Suprapubic skin (tissue), 4 donors: ENCODE results near the gene TMSB4Y. TPM values are rescaled to one million over a fixed set of nuclear protein-coding genes. Genes with fewer than 3 reads are reported as not detected.

Experiments used
- DNase-seq, 2 donors: peaks; one replicate each; pipeline ENCODE4 v3.0.0-alpha.2; 2019; ENCODE audit warnings: low spot score in 2 of 2
- H3K27ac ChIP-seq: fragments of 200-600 bp; sonication (generic); one replicate; pipeline ENCODE4 v1.5.1; 2019
- H3K27me3 ChIP-seq: fragments of 200-600 bp; sonication (generic); one replicate; pipeline ENCODE4 v1.5.1; 2019
- H3K36me3 ChIP-seq: fragments of 200-600 bp; sonication (generic); one replicate; pipeline ENCODE4 v1.5.1; 2019
- H3K4me1 ChIP-seq: fragments of 200-600 bp; sonication (generic); one replicate; pipeline ENCODE4 v1.5.1; 2019
- H3K4me3 ChIP-seq: fragments of 200-600 bp; sonication (generic); one replicate; pipeline ENCODE4 v1.5.1; 2019; ENCODE audit warnings: mild to moderate bottlenecking
- H3K9me3 ChIP-seq: fragments of 200-600 bp; sonication (generic); one replicate; pipeline ENCODE4 v1.5.1; 2019
- EP300 ChIP-seq: sonication (generic); formaldehyde crosslinking; IDR thresholded peaks from one replicate; pipeline ENCODE4 v1.6.1; 2017; ENCODE audit warnings: antibody characterized with exemption
- POLR2A ChIP-seq, 2 donors: fragments of 450-650 bp; IDR thresholded peaks; one replicate each; pipeline ENCODE4 v1.6.1; 2017; ENCODE audit warnings: antibody characterized with exemption in 2 of 2, mild to moderate bottlenecking in 2 of 2, moderate library complexity in 2 of 2
- POLR2AphosphoS5 ChIP-seq, 3 donors: sonication (generic); formaldehyde crosslinking; IDR thresholded peaks; one replicate each; pipeline ENCODE4 v1.6.1; 2017; ENCODE audit warnings: antibody characterized with exemption in 3 of 3
- WGBS: methylation state at CpG from one replicate; pipeline ENCODE4 v1.1.5; 2018; 5-methylcytosine and 5-hydroxymethylcytosine counted together
- total RNA-seq, 4 donors: library from RNA; depleted of rRNA; stranded (reverse); fragments of >200 nt; gene quantifications; one replicate each; pipeline ENCODE4 v1.1.0, GENCODE V29; 2016
- TF ChIP-seq, protein P1 (sequence below), 2 donors: fragments of 200-600 bp in 1 of 2; fragments of 450-650 bp in 1 of 2; sonication (generic) in 1 of 2; IDR thresholded peaks; one replicate each; pipeline ENCODE4 v1.5.1; 2016 to 2019; ENCODE audit warnings: antibody characterized with exemption in 2 of 2, mild to moderate bottlenecking in 1 of 2, moderate library complexity in 1 of 2

TMSB4Y gene
- total RNA-seq, 4 donors from 2014 or later = 0.86 to 1.7 TPM; not detected in 2

DNA sequence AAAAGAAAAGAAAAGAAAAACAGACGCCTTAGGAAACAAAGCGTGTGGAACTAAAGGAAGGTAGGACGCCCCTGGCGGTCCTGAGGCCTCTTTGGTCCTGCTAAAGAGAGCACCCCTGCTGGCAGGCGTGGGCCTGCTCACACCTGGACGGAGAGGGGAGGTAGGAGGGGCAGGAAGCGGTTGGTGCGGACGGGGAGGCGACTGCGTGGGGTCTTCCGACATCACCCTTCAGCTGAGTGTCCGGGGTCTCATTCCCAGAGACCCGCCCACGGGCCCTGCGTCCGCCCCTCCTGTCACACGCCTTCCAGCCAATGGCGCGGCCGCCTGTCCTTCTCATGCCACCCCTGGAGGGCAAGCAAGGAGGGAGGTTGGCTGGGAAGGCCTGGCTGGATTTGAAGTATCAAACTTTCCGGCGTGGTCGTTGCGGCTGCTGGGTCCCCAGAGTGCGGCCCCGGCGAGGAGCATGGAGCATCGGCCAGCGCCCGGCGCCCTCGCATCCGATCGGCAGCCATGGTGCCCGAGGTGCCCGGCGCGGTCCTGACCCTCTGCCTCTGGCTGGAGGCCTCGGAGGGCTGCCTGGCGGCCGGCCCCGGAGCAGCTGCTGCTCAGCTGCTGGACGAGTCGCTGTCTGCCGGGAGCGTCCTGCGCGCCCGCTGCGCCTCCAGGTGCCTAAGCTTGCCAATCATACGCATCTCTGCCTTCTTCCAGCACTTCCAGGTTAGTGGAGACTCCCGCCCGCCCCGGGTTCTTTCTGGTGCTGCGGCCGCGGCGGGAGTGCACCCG is 47.8 kb downstream of the TMSB4Y start:
- no peaks in the 10 kb centered on the region for H3K27me3 ChIP-seq
- no CpG with 5 or more reads among the region's 60 CpGs for WGBS
- no peaks in the 10 kb centered on the region for H3K9me3 ChIP-seq
- no peak for DNase-seq
- no peak for TF ChIP-seq POLR2A (IDR thresholded peaks at IDR 0.05)
- H3K36me3 ChIP-seq = no peaks in the 10 kb centered on the region
- no peak overlapping the region for H3K27ac ChIP-seq
- H3K4me3 ChIP-seq = peak overlapping the region; percentile 56
- peaks cover 12% of the 10 kb centered on the region for H3K4me1 ChIP-seq

- Histone ChIP-seq H3K36me3 (no peaks in the 10 kb centered on the region), H3K9me3 (no peaks in the 10 kb centered on the region), H3K27ac (no peak overlapping the region), H3K4me3 (no peak overlapping the region), H3K27me3 (no peaks in the 10 kb centered on the region), H3K4me1 (peaks cover 12% of the 10 kb centered on the region)
- TF ChIP-seq, protein P1, sequence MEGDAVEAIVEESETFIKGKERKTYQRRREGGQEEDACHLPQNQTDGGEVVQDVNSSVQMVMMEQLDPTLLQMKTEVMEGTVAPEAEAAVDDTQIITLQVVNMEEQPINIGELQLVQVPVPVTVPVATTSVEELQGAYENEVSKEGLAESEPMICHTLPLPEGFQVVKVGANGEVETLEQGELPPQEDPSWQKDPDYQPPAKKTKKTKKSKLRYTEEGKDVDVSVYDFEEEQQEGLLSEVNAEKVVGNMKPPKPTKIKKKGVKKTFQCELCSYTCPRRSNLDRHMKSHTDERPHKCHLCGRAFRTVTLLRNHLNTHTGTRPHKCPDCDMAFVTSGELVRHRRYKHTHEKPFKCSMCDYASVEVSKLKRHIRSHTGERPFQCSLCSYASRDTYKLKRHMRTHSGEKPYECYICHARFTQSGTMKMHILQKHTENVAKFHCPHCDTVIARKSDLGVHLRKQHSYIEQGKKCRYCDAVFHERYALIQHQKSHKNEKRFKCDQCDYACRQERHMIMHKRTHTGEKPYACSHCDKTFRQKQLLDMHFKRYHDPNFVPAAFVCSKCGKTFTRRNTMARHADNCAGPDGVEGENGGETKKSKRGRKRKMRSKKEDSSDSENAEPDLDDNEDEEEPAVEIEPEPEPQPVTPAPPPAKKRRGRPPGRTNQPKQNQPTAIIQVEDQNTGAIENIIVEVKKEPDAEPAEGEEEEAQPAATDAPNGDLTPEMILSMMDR (IDR thresholded peaks at IDR 0.05) = no peak
- TF ChIP-seq EP300 (no peak), POLR2A (IDR thresholded peaks at IDR 0.05) (no peak), POLR2AphosphoS5 (IDR thresholded peaks at IDR 0.05) (no peak)
- no peak for DNase-seq
- no CpG with 5 or more reads among the region's 1 CpG for WGBS
Measured at GRCh38 chrY:13754661-13755060, 51.0 kb downstream of the TMSB4Y start.

Other genes starting within 250 kb of the TMSB4Y start
- 10 to 100 TPM in 2 of 4 donors, under 1 TPM in 2; 0.11 to 40.0 (median 17.5) TPM for gene UTY, start 223.9 kb upstream of the TMSB4Y start, total RNA-seq